Activated CD8-positive, alpha-beta memory T cell treated with anti-CD3 and anti-CD28 coated beads for 1 hour (primary cell): ENCODE measurements around the gene SLC23A2.

Source experiments
- DNase-seq, 2 donors: peaks; one replicate each; pipeline ENCODE4 v3.0.0-alpha.2; 2020; ENCODE audit warnings: low read depth in 1 of 2; ENCODE audit errors: extremely low read depth in 1 of 2

SLC23A2 gene

GRCh38 chr20:4971064-4971463 is 30.2 kb downstream of the SLC23A2 start:
- no peak for DNase-seq

DNA sequence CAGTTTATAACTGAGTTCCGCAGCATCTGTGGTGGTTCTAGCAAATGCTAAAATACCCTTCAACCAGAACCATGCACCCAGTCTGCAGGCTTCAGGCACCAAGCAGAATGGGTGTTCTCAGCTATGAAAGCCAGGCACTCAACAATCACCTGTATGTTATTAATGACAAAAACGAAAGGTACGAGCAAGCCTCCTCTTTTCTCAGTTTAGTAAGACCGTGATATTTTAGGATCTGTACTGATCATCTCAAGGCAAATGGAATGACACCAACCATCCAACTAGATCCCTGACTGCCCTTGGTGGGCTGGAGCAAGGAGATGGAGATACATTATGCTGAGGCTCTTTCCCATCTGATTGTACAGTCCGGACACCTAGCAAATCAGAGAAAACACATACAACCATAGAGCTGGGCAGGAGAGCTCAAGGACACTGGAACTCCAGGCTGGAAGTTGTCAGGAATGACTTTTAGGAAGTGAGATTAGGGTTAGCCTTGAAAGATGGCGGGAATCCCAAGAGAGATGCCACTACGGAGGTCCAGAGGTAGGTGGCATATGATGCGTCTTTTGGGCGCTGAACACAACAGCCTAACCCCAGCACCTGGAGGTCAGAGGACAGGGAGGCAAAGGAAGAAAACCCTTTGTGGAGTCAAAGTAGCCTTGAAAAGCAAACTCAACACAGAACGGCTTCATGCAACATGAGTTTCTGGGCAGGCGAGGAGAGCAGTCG is 33.4 kb downstream of the SLC23A2 start:
- DNase-seq: no peak

- no peak for DNase-seq
These were observed 34.2 kb downstream of the SLC23A2 start for GRCh38 chr20:4966826-4967751.

- DNase-seq: peak in 1 of 2 donors; percentile 8
These were observed 39.0 kb downstream of the SLC23A2 start for GRCh38 chr20:4962241-4962855.

DNA sequence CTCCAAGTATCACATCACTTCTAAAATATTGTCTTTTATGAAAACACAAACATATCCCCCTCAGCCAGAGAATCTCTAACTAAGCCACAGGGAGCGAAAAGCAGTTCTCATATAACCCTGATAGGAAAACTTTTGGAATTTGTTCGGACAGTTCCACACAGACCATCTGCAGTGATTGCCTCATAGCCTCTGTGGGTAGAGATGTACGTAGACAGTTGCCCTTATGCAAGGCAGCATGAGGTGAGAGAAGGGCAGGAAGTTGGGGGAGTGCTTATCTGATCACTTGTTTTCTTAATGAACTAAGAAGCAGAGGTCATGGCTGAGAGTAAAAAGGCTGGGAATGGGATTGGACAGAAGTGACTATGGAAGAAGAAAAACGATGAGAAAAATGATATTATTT is 39.6 kb downstream of the SLC23A2 start:
- no peak for DNase-seq

GRCh38 chr20:4959592-4959991 is 41.7 kb downstream of the SLC23A2 start:
- DNase-seq: no peak

DNA sequence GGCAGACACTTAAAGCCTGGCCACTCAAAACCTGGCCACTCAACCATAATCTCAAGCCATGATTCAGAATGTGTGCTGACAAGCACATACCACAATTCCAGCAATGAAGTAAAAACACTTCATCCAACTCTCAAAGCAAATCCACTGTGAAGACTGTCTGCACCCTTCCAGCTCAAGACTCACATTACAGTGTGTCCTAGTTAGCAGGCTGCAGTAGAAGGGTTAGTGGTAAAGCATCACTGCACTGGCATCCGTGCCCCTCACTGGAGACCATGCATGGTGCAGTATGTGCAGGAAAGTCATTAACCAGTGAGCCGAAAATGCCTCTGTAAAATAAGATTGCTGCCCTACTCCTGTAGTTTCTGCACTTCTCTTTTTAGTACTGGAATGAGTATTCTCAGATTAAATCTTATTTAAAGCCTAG is 43.4 kb downstream of the SLC23A2 start:
- DNase-seq: no peak

GRCh38 chr20:4957187-4957586 is 44.1 kb downstream of the SLC23A2 start:
- no peak for DNase-seq

GRCh38 chr20:4956200-4956810 is 45.0 kb downstream of the SLC23A2 start:
- no peak for DNase-seq

DNA sequence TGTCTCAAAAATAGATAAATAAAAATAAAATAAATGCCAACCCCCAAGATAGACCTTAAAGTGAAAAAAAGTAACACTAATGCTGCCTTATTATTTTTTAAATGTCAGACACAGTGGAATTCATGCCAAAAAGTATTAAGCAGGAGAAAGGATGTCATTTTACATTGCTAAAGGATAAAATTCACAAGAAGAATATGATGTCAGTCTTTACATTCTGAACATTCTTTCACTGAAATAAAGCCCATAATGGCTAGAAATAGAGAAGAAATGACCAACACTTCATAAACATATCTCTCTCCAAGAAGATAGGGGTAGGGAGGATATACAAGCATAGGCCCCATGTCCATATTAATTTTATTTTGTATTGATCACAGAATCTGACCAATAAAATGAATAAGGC is 47.4 kb downstream of the SLC23A2 start:
- DNase-seq: no peak

GRCh38 chr20:4952229-4952628 is 49.1 kb downstream of the SLC23A2 start:
- DNase-seq: no peak

GRCh38 chr20:4951299-4951698 is 50.0 kb downstream of the SLC23A2 start:
- no peak for DNase-seq

GRCh38 chr20:4950841-4951240 is 50.5 kb downstream of the SLC23A2 start:
- DNase-seq: no peak

DNA sequence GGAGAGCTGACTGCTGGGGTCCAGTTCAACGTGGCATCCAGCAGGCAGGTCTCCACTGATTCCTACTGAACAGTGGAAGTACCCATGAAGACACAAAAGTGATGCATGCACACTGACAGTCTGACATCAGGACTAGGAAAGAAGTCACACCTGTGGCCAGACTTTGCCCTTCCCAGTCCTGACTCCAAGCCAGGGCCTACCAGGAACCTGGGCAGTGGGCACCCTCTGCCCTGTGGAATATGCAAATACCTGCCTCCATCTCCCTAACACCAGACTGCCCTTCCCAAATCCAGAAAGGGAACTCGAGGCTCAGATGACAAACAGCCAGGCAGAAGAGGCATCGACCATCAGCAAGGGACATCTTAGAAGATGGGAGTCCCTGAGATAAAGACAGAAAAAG is 50.9 kb downstream of the SLC23A2 start:
- DNase-seq: no peak

- DNase-seq: no peak
These were observed 51.5 kb downstream of the SLC23A2 start for GRCh38 chr20:4949833-4950178.

DNA sequence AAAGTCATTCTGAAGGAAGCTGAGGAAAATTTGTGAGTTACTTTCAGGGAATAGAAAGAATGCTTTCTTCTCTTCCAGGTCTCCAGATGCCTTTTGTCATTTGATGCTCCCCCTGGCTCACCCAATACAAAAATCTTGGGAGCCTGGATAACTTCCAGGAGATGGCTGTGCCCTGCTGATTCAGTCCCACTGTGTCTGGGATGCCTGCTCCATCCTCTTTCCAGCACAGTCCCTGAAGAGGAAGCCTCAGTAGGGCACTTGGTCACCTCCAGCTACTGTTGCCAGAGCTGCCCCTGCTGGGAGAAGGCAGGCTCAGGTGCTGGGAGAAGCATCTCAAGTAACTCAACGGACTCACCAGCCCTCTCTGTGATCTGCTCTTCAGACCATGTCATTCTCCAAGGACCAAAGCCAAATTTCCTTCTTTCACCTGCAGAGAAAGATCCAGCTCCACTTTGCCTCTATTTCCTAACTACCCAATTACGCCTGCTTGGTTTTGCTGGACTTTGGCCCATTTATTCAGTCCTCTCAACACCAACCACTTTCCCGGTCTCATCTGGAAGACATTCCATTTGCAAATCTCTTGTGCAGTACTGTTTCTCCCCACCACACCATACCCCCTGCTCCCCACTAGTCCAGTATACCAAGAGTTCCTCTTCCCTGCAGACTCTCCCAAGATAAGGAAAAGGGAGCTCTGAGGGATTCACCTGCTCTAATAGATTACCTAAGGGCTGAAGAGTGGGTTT is 53.3 kb downstream of the SLC23A2 start:
- DNase-seq: no peak

DNA sequence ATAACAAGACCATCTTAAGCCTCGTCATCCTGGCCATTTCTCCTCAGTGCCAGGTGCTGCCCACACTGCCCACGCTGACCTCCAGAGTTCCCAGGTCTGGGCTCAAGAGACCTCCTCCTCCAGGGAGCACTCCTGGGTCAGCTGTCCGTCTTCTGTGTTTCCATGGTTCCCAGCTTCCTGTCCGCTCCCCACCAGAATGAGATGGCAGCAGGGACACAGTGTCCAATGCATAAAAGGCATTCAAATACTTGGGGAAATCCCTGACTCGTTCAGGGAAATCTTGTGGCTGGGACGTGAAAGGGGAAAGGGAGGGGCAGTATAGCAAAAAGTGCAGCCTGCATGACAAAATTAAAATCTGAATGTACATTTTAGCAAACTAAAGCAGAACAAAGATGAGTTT is 54.3 kb downstream of the SLC23A2 start:
- no peak for DNase-seq

DNA sequence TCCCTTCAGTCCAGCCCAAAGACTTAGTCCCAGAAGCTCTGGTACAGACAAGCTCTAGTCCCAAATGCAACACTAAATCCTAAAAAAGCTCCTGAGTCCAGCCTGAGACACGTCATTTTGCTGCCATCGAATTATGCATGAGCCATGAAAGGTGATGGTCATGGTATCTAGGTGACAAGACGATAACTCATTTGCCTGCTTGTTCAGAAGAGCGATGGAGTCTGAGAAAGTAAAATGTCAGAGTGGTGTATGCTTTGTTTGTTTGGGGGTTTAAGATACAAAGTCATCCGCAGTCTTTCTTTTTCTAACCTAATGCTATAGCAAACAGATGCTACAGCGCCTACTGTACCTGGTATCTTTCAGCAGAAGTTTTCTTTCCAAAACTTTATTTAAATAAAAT is 54.7 kb downstream of the SLC23A2 start:
- DNase-seq: no peak

- no peak for DNase-seq
These were observed 56.6 kb downstream of the SLC23A2 start for GRCh38 chr20:4944518-4945313.

- DNase-seq: no peak
These were observed 59.0 kb downstream of the SLC23A2 start for GRCh38 chr20:4942331-4942730.
